Measurements from ENCODE around the gene DNAJC5G.
"Not testable (repeated sequence)": the region's sequence is repeated elsewhere in the genome, so short reads cannot be mapped to it uniquely, and the experiment has no call there.

Gene DNAJC5G

GRCh38 chr2:27312152-27312551 is 36.9 kb downstream of the DNAJC5G start:
- no peak for DNase-seq

GRCh38 chr2:27313882-27314645 is 38.8 kb downstream of the DNAJC5G start:
- DNase-seq, result no peak

GRCh38 chr2:27314709-27315108 is 39.5 kb downstream of the DNAJC5G start:
- no peak for DNase-seq

- DNase-seq, result no peak
These were observed 39.9 kb downstream of the DNAJC5G start for GRCh38 chr2:27315122-27315521.

- peak; percentile 37 for DNase-seq
These were observed 41.6 kb downstream of the DNAJC5G start for GRCh38 chr2:27316655-27317412.

GRCh38 chr2:27319839-27320238 is 44.6 kb downstream of the DNAJC5G start:
- not testable (repeated sequence) for DNase-seq

GRCh38 chr2:27320958-27321543 is 45.8 kb downstream of the DNAJC5G start:
- no peak for DNase-seq

- DNase-seq, result no peak
These were observed 47.1 kb downstream of the DNAJC5G start for GRCh38 chr2:27322301-27322765.

- peak; percentile 74 for DNase-seq
These were observed 47.7 kb downstream of the DNAJC5G start, which contains the start of gene MPV17 for GRCh38 chr2:27322766-27323595. Gene MPV17, minus strand, starts transcription at chr2:27323097. Its CDS starts 580 bp downstream, at chr2:27322517.

GRCh38 chr2:27323596-27324285 is 48.5 kb downstream of the DNAJC5G start:
- DNase-seq, result no peak

- DNase-seq, result no peak
These were observed 49.5 kb downstream of the DNAJC5G start for GRCh38 chr2:27324720-27325119.
